ENCODE measurements around the gene KPRP.

The KPRP gene

DNA sequence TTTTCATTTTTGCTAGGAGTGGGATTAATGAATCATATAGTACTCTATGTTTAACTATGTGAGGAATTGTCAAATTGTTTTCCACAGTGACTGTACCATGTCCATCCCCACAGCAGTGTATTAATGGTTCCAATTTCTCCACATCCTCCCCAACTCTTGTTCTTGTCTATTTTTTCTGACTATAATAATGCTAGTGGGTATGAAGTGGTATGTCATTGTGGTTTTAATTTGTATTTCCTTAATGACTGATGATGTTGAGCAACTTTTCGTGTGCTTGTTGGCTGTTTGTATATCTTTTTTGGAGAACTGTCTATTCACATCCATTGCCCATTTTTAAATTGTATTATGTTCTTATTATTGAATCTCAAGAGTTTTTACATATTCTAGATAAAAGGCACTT is 10.0 kb upstream of the KPRP start:
- H3K36me3 ChIP-seq: no peaks in the 10 kb centered on the region
- H3K27me3 ChIP-seq: peaks cover 48% of the 10 kb centered on the region
- H3K4me1 ChIP-seq (ENCODE audit: control insufficient read depth in 1 of 2, insufficient read depth in 1 of 2, low read depth in 1 of 2, low read length in 1 of 2): no peaks in the 10 kb centered on the region
- no peaks in the 10 kb centered on the region for H3K9me3 ChIP-seq
- TF ChIP-seq, protein P1, sequence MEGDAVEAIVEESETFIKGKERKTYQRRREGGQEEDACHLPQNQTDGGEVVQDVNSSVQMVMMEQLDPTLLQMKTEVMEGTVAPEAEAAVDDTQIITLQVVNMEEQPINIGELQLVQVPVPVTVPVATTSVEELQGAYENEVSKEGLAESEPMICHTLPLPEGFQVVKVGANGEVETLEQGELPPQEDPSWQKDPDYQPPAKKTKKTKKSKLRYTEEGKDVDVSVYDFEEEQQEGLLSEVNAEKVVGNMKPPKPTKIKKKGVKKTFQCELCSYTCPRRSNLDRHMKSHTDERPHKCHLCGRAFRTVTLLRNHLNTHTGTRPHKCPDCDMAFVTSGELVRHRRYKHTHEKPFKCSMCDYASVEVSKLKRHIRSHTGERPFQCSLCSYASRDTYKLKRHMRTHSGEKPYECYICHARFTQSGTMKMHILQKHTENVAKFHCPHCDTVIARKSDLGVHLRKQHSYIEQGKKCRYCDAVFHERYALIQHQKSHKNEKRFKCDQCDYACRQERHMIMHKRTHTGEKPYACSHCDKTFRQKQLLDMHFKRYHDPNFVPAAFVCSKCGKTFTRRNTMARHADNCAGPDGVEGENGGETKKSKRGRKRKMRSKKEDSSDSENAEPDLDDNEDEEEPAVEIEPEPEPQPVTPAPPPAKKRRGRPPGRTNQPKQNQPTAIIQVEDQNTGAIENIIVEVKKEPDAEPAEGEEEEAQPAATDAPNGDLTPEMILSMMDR (IDR thresholded peaks at IDR 0.05): no peak
- no peak overlapping the region for H3K4me3 ChIP-seq (ENCODE audit: low read depth in 1 of 2, low read length in 1 of 2)
- H3K27ac ChIP-seq: no peak overlapping the region

DNA sequence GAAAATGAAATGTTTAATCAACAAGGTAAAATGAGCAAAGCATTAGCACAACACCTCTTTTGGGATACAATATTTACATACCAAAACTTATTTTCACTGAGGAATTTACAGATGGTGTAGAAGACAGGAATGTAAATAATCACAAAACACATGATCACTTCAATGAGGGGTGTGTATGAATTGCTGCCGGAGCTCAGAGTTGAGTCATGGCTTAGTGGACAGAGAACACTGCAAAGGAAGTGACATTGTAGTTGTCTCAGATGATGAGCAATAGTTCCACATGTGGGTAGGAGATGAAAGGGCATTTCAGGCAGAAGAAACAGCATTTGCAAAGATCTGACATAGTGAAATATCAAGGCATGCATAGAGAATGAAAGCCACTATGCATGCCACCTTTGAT is 5.6 kb upstream of the KPRP start:
- peaks cover 33% of the 10 kb centered on the region for H3K27me3 ChIP-seq
- H3K27ac ChIP-seq: no peak overlapping the region
- no peaks in the 10 kb centered on the region for H3K4me1 ChIP-seq (ENCODE audit: control insufficient read depth in 1 of 2, insufficient read depth in 1 of 2, low read depth in 1 of 2, low read length in 1 of 2)
- H3K36me3 ChIP-seq: no peaks in the 10 kb centered on the region
- TF ChIP-seq, protein P1 (IDR thresholded peaks at IDR 0.05): no peak
- H3K9me3 ChIP-seq: no peaks in the 10 kb centered on the region
- no peak overlapping the region for H3K4me3 ChIP-seq (ENCODE audit: low read depth in 1 of 2, low read length in 1 of 2)

DNA sequence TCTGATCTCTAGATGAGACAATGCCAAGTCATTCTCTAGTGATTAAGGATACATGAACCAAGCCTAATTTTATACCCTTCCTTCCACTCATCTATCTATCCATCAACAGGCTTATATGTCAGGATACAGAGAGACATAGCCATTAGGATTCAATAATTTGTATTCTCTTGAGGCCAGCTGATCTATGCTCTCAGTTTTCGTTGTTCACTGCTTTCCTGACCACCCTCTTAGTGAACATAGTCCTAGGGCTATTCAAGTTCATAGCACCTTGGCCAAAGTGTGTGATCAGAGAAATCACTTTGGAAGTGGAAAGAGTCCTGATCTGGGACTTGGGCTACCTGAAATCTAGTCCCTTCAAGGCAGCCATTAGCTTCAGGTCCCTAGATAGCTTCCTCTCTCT is 4.2 kb upstream of the KPRP start:
- Histone ChIP-seq H3K4me1 (ENCODE audit: control insufficient read depth in 1 of 2, insufficient read depth in 1 of 2, low read depth in 1 of 2, low read length in 1 of 2) (no peaks in the 10 kb centered on the region), H3K4me3 (ENCODE audit: low read depth in 1 of 2, low read length in 1 of 2) (no peak overlapping the region), H3K36me3 (no peaks in the 10 kb centered on the region), H3K27me3 (peaks cover 37% of the 10 kb centered on the region), H3K9me3 (no peaks in the 10 kb centered on the region), H3K27ac (no peak overlapping the region)
- TF ChIP-seq, protein P1 (IDR thresholded peaks at IDR 0.05): no peak

DNA sequence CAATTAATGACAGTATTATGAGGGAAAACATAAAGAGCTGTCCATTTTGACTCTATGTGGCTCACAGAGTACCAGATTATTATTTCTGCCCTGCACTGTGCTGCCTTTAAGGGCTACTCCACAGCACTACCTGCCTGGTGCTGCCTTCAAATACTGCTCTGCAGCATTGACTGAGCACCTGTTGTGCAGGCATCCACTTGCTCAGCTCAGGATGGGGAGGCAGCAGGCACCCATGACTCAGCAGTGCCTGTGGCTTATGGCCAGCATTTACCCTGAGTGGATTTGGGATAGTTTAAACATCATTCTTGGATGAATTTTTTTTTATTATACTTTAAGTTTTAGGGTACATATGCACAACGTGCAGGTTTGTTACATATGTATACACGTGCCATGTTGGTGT is 953 bp upstream of the KPRP start:
- TF ChIP-seq, protein P1 (IDR thresholded peaks at IDR 0.05): no peak
- Histone ChIP-seq H3K4me1 (ENCODE audit: control insufficient read depth in 1 of 2, insufficient read depth in 1 of 2, low read depth in 1 of 2, low read length in 1 of 2) (no peaks in the 10 kb centered on the region), H3K9me3 (no peaks in the 10 kb centered on the region), H3K27ac (no peak overlapping the region), H3K36me3 (no peaks in the 10 kb centered on the region), H3K4me3 (ENCODE audit: low read depth in 1 of 2, low read length in 1 of 2) (no peak overlapping the region), H3K27me3 (peaks cover 15% of the 10 kb centered on the region)

DNA sequence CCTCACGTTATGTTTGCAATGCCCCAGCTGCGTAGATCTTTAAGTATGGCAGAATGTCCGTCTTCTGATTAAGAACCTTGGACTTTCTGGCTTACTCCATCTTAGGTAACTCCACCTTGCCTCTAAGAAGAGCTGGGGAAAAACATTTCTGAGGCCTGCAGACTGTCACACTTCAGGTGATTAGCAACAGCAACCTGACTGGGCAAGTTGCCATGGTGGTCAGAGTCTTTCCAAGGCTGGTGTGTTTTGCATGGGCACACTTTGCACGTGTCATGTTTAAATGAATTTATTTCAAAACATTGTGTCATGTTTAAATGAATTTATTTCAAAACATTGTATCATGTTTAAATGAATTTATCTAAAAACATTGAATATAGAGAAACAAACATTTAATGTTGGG is 811 bp downstream of the KPRP start:
- H3K9me3 ChIP-seq: no peaks in the 10 kb centered on the region
- TF ChIP-seq, protein P1 (IDR thresholded peaks at IDR 0.05): no peak
- no peak overlapping the region for H3K4me3 ChIP-seq (ENCODE audit: low read depth in 1 of 2, low read length in 1 of 2)
- no peaks in the 10 kb centered on the region for H3K36me3 ChIP-seq
- no peak overlapping the region for H3K27ac ChIP-seq
- peaks cover 5% of the 10 kb centered on the region for H3K27me3 ChIP-seq
- H3K4me1 ChIP-seq (ENCODE audit: control insufficient read depth in 1 of 2, insufficient read depth in 1 of 2, low read depth in 1 of 2, low read length in 1 of 2): no peaks in the 10 kb centered on the region
